Measurements from ENCODE around the gene PHACTR3.
"Not testable (repeated sequence)": the region's sequence is repeated elsewhere in the genome, so short reads cannot be mapped to it uniquely, and the experiment has no call there.

PHACTR3 gene

DNA sequence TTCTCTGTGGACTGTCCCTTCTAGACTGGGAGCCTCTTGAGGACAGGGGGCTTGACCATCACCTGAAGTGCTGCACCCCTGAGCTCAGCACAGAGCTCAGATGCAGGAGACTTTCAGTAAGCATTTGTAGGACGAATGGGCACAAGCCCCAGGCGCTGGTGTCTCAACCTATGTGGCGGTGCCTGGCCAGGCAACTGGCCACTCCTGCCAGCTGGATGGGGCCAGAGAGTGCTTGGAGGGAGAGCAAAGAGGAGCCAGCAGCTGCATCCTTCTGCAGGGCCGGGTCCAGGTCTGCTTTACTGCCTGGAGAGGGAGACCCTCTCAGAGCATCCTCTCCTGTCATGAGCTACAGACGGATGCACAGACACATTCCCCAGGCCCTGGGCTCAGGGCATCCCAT is 4.5 kb downstream of the PHACTR3 start:
- Mint-ChIP-seq H3K4me3 (no peak overlapping the region), H3K9me3 (no peaks in the 10 kb centered on the region), H3K36me3 (no peaks in the 10 kb centered on the region), H3K27me3 (peaks cover 55% of the 10 kb centered on the region), H3K4me1 (no peaks in the 10 kb centered on the region), H3K27ac (no peak overlapping the region)
- DNase-seq: no peak
- CTCF ChIA-PET: no interaction called here

DNA sequence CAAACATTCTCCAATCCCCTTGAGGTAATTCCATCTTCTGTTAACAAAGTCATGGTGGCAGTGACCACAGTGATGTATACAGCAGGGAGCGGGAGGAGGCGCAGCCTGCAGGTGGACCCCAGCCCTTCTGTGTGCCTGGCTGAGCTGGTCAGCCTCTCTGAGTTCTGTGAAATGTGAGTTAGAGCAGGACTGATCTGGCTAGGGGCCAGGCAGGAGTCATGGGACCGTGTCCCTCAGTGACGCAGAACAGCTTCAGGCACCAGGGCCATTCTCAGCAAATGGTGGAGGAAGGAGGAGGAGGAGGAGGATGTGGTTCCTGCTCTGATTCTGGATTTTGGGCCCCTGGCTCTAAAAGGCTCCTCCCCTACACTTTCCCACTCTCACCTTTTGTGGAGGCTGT is 6.9 kb downstream of the PHACTR3 start:
- CTCF ChIA-PET: no interaction called here
- Mint-ChIP-seq H3K27me3 (peaks cover 36% of the 10 kb centered on the region), H3K4me1 (no peaks in the 10 kb centered on the region), H3K9me3 (no peaks in the 10 kb centered on the region), H3K4me3 (no peak overlapping the region), H3K27ac (no peak overlapping the region), H3K36me3 (no peaks in the 10 kb centered on the region)
- no peak for DNase-seq

DNA sequence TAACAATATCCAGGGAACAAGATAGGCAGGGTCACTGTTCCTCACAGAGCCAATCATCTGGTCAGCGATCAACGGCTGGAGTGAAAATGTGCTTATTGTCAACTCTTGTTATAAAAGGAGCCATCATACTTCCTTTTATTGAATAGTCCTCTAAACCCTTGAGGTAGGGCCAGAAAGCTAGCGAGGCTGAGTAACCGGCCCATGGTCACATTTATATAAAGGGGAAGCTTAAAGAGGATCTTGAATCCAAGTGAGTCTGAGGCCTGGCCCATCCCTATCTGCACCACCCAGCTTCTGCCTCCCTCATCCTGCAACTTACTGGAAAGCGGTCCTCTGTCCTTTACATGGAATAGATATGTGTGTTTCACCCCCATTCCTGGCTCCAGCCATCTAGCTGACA is 9.5 kb downstream of the PHACTR3 start:
- CTCF ChIA-PET: interaction anchor here (2.3 kb wide), 1 partner anchor 15 kb away, joined by 8 read pairs; no protein-coding TSS in a partner anchor
- H3K9me3 Mint-ChIP-seq: no peaks in the 10 kb centered on the region
- no peak for DNase-seq
- no peaks in the 10 kb centered on the region for H3K4me1 Mint-ChIP-seq
- H3K27ac Mint-ChIP-seq: no peak overlapping the region
- H3K27me3 Mint-ChIP-seq: peaks cover 16% of the 10 kb centered on the region
- H3K4me3 Mint-ChIP-seq: no peak overlapping the region
- H3K36me3 Mint-ChIP-seq: no peaks in the 10 kb centered on the region

DNA sequence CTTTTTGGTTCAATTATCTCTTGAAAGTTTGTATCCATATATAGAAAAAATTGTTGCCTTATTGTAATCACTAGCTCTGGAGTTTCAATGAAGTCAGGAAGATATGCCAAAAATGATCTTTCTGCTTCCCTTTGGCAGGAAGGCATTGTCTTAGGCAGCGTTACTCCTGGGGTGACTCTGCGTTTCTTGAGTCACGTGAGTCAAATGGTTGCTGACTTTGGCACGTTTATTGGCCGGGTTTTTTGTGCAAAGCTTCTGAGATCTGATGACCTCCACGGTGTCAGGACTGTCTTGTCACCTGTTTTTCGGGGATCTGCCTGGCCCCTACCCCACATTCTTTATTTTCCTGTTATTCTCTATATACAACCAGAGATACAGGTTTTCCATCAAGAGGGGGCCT is 10.4 kb downstream of the PHACTR3 start:
- H3K4me3 Mint-ChIP-seq: no peak overlapping the region
- no peak overlapping the region for H3K27ac Mint-ChIP-seq
- no peaks in the 10 kb centered on the region for H3K9me3 Mint-ChIP-seq
- peaks cover 11% of the 10 kb centered on the region for H3K27me3 Mint-ChIP-seq
- CTCF ChIA-PET: interaction anchor here (2.3 kb wide), 1 partner anchor 16 kb away, joined by 8 read pairs; no protein-coding TSS in a partner anchor
- DNase-seq: no peak
- H3K4me1 Mint-ChIP-seq: no peaks in the 10 kb centered on the region
- H3K36me3 Mint-ChIP-seq: no peaks in the 10 kb centered on the region

DNA sequence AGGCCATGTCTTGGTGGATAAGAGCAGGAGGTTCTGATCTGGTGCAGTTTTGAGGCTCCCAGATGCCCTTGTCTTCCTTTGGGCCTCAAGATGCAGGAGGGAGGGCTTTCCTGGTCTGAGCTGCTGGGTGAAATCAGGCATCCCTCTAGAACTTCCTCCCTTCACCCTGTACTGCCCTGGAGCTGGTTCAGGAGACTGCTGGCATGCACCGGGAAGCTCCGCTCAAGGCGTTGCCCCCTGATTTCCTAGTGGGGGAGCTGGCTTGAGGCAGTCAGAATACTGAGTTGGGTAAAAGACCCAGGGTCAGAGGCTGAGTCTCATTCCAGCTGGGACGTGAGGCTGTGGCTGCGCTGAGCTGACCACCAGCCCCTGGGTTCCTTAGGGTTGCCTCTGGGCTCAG is 12.0 kb downstream of the PHACTR3 start:
- no peak overlapping the region for H3K4me3 Mint-ChIP-seq
- no peaks in the 10 kb centered on the region for H3K4me1 Mint-ChIP-seq
- CTCF ChIA-PET: no interaction called here
- peaks cover 8% of the 10 kb centered on the region for H3K27me3 Mint-ChIP-seq
- H3K27ac Mint-ChIP-seq: no peak overlapping the region
- DNase-seq: no peak
- no peaks in the 10 kb centered on the region for H3K9me3 Mint-ChIP-seq
- no peaks in the 10 kb centered on the region for H3K36me3 Mint-ChIP-seq

DNA sequence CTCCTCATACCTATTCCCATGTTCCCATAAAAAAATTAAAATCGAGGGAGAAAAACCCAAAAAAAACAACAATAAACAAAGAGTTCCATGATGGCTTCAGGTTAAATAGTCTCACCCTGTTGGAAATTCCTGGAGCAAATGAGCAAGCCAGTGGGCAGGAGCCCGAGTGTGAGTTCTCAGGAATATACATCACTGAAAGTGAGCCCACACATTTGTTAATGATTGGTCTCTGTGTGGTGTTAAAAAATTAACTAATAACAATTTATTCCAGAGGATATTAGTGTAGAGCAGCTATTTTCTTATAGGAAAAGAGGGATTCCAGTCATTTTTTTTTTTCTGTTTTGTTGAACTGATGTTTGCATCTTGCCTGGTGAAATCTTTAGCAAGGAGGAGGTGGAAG is 12.9 kb downstream of the PHACTR3 start:
- no peak overlapping the region for H3K27ac Mint-ChIP-seq
- H3K9me3 Mint-ChIP-seq: no peaks in the 10 kb centered on the region
- no peaks in the 10 kb centered on the region for H3K4me1 Mint-ChIP-seq
- peaks cover 8% of the 10 kb centered on the region for H3K27me3 Mint-ChIP-seq
- no peaks in the 10 kb centered on the region for H3K36me3 Mint-ChIP-seq
- no peak overlapping the region for H3K4me3 Mint-ChIP-seq
- DNase-seq: no peak
- CTCF ChIA-PET: no interaction called here

DNA sequence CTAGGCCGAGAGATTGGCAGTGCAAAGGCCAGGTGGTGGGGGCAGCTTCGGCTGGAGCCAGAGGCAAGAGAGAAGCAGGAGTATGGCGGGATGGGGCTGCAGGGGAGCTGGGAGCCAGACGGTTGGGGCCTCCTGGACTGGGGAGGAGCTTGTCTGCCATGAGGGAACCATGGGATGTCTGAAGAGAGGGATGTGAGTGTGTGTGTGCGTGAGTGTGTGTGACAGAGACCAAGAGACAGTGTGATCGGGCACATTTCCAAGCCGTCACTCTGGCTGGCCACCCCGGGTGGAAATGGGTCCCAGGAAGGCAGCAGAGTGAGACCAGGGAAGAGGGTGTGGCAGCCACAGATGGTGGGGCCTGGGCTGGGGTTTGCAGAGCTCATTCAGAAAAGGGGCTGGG is 13.8 kb downstream of the PHACTR3 start:
- CTCF ChIA-PET: no interaction called here
- DNase-seq: no peak
- Mint-ChIP-seq H3K27me3 (peaks cover 8% of the 10 kb centered on the region), H3K27ac (no peak overlapping the region), H3K36me3 (no peaks in the 10 kb centered on the region), H3K9me3 (no peaks in the 10 kb centered on the region), H3K4me1 (no peaks in the 10 kb centered on the region), H3K4me3 (no peak overlapping the region)

DNA sequence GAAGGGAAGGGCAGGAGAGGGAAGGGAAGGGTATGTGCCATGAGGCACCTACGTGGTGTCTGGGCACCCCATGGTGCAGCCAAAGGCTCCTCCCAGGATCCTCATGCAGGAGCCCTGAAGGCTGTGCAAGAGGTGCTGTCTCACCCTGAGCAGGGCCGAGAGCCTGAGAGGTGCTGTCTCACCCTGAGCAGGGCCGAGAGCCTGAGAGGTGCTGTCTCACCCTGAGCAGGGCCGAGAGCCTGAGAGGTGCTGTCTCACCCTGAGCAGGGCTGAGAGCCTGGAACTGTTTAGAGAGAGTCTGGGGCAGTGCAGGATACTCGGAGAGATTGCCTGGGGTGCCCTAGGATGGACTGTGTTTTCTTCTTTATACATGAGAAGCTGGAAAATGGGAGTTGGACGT is 14.2 kb downstream of the PHACTR3 start:
- H3K4me3 Mint-ChIP-seq, H3K27me3 Mint-ChIP-seq, H3K4me1 Mint-ChIP-seq, CTCF ChIA-PET, DNase-seq, H3K27ac Mint-ChIP-seq, H3K9me3 Mint-ChIP-seq, H3K36me3 Mint-ChIP-seq: not testable (repeated sequence)

DNA sequence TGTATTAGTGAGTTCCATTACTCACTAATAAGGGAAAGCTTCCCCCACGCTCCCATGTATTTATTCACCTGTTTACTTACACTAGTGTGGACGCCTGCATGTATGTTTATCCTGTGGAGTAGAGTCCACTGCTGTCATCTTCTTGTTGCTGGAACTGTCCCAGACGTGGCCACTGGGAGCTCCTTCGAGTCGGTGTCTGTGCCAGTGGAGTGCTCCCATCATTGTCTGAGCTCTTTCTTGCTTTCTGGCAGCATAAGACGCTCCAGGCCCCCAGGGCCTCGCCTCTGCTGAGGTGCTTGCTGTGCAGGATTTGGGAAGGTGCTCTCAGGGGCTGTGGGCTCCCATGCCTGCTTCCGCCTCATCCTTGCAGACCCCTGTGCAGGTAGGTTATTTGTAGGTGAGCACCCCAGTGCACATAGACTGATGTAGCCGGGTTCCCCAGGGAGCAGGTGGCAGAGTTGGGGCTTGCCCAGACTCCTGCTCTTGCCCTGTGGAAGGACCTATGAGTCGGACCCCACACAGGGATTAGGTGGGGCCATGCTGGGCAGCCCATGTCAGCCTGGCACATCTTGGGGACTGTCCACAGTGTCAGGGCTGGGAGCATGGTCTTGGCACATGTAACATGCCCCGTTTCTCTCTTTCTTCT is 16.6 kb downstream of the PHACTR3 start:
- peaks cover 9% of the 10 kb centered on the region for H3K27me3 Mint-ChIP-seq
- no peaks in the 10 kb centered on the region for H3K4me1 Mint-ChIP-seq
- H3K27ac Mint-ChIP-seq: no peak overlapping the region
- H3K4me3 Mint-ChIP-seq: no peak overlapping the region
- H3K9me3 Mint-ChIP-seq: no peaks in the 10 kb centered on the region
- no peak for DNase-seq
- H3K36me3 Mint-ChIP-seq: no peaks in the 10 kb centered on the region
- CTCF ChIA-PET: no interaction called here

DNA sequence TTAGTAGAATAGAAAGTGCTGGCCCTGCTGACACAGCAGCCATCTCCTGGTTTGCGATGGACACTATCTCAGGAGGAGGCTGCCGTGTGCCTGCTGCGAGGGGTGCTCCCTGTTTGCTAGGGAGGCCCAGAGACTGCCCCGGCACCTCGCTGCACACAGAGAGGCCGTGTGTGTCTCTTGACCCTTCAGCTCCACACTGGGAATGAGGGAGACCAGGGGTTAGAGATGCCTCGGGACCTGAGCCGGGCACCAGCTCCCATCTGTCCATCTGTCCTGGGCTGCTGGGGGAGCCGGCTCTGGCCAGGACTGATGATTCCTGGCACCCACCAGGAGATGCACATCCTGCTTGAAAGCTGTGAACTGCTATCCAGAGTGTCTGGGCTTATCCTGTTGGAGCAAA is 18.2 kb downstream of the PHACTR3 start:
- Mint-ChIP-seq H3K4me1 (no peaks in the 10 kb centered on the region), H3K9me3 (no peaks in the 10 kb centered on the region), H3K36me3 (no peaks in the 10 kb centered on the region), H3K27me3 (peaks cover 9% of the 10 kb centered on the region), H3K27ac (no peak overlapping the region), H3K4me3 (no peak overlapping the region)
- CTCF ChIA-PET: no interaction called here
- no peak for DNase-seq

DNA sequence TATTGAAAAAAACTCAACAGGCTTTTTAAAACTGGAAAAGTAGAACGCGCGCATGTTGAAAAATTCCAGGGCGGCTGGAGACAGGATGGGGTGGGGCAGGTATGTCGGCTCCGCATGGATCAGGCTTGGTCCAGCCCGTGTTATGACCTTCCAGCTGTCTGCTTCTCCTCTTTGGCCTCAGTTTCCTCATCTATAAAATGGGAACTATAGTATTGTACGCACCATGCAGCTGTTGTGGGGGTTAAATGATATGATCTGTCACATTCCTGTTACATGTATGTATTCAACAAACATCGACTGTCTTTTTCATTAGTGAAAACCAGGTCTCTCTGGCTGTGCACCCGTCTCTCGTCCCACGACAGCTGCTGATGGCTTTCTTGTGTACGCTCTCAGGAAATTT is 18.8 kb downstream of the PHACTR3 start:
- Mint-ChIP-seq H3K36me3 (no peaks in the 10 kb centered on the region), H3K27me3 (peaks cover 9% of the 10 kb centered on the region), H3K27ac (no peak overlapping the region), H3K4me1 (no peaks in the 10 kb centered on the region), H3K9me3 (no peaks in the 10 kb centered on the region), H3K4me3 (no peak overlapping the region)
- no peak for DNase-seq
- CTCF ChIA-PET: no interaction called here

DNA sequence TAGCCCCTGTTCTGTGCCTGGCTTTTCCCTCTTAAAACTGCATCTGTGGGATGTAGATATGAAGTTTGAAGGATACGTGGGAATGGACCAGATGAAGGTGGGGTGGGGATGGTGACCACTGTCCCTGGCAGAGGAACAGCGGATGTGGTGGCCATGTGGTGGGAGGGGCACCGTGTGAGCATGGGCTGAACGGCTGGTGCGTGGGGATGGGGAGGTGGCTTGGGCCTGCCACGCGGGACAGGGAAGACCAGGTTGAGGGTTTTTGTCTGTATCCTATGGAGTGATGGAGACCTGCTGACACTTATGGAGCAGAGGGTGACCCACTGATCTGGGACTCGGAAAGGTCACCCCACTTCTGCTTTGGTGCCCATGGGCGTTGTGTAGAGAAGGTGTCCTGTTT is 19.2 kb downstream of the PHACTR3 start:
- no peaks in the 10 kb centered on the region for H3K36me3 Mint-ChIP-seq
- no peaks in the 10 kb centered on the region for H3K9me3 Mint-ChIP-seq
- CTCF ChIA-PET: no interaction called here
- no peak for DNase-seq
- no peak overlapping the region for H3K27ac Mint-ChIP-seq
- no peaks in the 10 kb centered on the region for H3K4me1 Mint-ChIP-seq
- H3K27me3 Mint-ChIP-seq: peaks cover 6% of the 10 kb centered on the region
- no peak overlapping the region for H3K4me3 Mint-ChIP-seq

DNA sequence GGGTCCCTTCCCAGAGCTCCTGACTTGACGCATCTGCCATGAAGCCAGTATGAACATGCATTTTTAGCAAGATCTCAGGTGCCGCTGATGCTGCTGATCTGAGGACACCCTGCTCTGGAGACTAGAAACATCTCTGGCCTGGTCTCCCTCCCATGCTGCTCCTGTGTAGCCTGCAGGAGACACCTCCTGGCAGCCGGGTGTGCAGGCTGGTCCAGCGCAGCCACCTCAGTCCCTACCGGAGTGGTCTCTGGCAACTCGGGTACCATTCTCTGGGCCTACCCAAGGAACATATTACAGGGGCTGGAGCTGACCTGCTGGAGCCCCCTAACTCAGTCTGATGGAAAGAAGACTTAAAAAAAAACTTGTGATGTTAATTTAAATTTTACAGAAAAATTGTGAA is 20.1 kb downstream of the PHACTR3 start:
- CTCF ChIA-PET: no interaction called here
- Mint-ChIP-seq H3K27me3 (peaks cover 6% of the 10 kb centered on the region), H3K4me1 (no peaks in the 10 kb centered on the region), H3K36me3 (no peaks in the 10 kb centered on the region), H3K9me3 (no peaks in the 10 kb centered on the region), H3K27ac (no peak overlapping the region), H3K4me3 (no peak overlapping the region)
- no peak for DNase-seq

DNA sequence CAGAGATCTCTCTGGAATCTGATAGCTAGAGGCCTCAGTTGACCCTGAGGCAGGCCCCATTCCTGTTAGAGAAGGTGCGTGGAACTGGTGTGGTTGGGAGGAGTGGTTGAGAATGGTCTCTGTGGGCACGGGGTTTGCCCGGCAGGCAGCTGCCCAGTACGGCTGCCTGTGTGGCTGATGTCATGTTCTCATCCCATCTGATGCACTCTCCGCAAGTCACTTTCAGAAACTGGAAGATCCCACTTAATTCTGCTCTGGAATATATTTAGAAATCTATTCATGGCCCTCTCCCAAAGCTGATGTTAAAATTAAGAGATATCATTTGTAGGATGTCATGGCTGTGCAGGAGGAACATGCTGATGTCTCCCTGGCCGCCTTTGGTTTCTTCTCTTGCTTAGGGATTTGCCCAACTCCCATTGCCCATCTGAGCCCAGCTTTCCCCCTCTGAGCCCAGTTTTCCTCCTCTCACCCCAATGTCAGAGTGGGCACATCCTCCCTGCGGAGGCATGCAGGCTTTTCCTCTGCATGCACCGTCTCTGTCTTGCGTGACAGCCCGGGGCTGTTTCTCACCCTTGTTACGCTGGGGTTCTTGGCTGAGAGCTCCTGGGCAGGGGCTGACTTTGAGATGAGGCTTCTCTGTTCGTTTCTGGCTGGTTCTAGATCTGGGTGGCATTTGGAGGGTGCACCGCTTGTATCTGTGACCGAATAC is 21.0 kb downstream of the PHACTR3 start:
- Mint-ChIP-seq H3K4me3 (no peak overlapping the region), H3K9me3 (no peaks in the 10 kb centered on the region), H3K27ac (no peak overlapping the region), H3K36me3 (no peaks in the 10 kb centered on the region), H3K27me3 (peaks cover 9% of the 10 kb centered on the region), H3K4me1 (no peaks in the 10 kb centered on the region)
- DNase-seq: no peak
- CTCF ChIA-PET: no interaction called here

DNA sequence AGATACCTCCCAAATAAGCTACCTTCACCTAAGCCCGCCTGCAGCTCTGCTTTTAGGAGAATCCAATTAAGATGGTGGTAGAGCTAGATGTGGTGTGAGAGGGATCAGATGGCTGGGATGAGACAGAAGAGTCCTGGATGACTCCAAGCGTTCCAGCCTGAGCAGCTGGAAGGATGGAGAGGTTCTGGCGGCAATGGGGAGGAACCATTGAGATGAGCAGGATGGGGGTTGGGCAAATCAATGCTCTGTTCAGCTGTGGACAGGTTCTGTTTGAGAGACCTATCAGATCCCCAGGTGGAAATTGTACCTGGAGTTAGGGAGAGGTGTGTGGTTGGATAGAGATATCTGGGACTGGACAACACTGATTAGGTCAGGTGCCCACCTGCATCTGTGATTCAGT is 23.0 kb downstream of the PHACTR3 start:
- DNase-seq: no peak
- no peaks in the 10 kb centered on the region for H3K4me1 Mint-ChIP-seq
- no peak overlapping the region for H3K4me3 Mint-ChIP-seq
- no peaks in the 10 kb centered on the region for H3K36me3 Mint-ChIP-seq
- no peak overlapping the region for H3K27ac Mint-ChIP-seq
- peaks cover 9% of the 10 kb centered on the region for H3K27me3 Mint-ChIP-seq
- no peaks in the 10 kb centered on the region for H3K9me3 Mint-ChIP-seq
- CTCF ChIA-PET: interaction anchor here (1.0 kb wide), 1 partner anchor 29 kb away, joined by 3 read pairs; no protein-coding TSS in a partner anchor
